ENCODE measurements around the gene IGLON5.
A peak's percentile ranks its signal among the peaks of the same experiment; 100 is the strongest.

- TF ChIP-seq POLR2A (IDR thresholded peaks at IDR 0.05) (no peak), POLR2AphosphoS5 (IDR thresholded peaks at IDR 0.05) (no peak), CTCF (IDR thresholded peaks at IDR 0.05) (peak in 3 of 4 experiments; percentile 77 to 98 (median 84)), EP300 (IDR thresholded peaks at IDR 0.05) (no peak)
Measured at GRCh38 chr19:51338563-51339312, 27.3 kb downstream of the IGLON5 start.

Data from gastroesophageal sphincter (tissue), 3 donors.